GM21786 (cell line): ENCODE measurements around the gene COL12A1.

Experiments
- ATAC-seq: cut with Tn5 transposase; IDR thresholded peaks from one replicate; pipeline ENCODE4 v1.9.1; 2021; ENCODE audit not compliant: unreplicated experiment

COL12A1 gene

DNA sequence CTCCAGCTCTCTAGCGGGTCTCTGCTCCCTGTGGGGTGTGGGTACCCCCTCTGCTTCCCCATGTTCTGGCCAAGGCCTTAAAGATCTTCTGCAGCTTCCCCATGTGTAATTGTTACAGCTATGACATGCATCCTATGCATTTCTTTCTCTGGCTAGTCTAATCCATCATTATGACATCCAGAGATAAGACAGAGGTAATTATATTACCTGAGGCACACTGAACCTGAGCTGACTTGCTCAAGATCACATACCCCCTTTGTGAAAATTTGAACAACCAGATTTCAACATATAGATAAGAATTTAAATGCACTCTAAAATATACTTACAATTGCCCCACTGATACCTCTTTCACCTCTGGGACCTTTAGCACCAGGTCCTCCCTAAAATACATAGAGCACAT, 102.4 kb downstream of the COL12A1 start:
- no peak for ATAC-seq

GRCh38 chr6:75102301-75102700, 103.6 kb downstream of the COL12A1 start:
- ATAC-seq = no peak

- no peak for ATAC-seq
Measured at GRCh38 chr6:75101896-75102295, 104.0 kb downstream of the COL12A1 start.

- ATAC-seq = no peak
Measured at GRCh38 chr6:75098709-75099108, 107.1 kb downstream of the COL12A1 start.

DNA sequence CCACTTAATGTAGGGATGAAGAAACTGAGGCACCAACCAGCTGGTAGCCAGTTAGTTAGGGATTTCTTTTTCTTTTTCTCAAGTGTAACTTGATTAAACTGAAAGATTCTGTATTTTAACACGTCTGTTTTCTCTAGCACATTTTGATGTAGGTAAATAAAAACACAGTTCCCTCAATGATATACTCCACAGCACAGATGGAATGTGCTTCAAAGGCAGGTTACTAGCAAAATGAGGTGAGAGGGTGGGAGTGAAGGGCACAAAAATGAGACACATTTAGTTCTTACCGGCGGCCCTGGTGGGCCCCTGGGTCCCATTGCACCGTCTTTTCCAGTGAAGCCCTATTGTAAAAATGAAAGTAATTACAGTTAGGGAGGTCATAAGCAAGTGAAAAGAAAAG, 108.9 kb downstream of the COL12A1 start:
- no peak for ATAC-seq

DNA sequence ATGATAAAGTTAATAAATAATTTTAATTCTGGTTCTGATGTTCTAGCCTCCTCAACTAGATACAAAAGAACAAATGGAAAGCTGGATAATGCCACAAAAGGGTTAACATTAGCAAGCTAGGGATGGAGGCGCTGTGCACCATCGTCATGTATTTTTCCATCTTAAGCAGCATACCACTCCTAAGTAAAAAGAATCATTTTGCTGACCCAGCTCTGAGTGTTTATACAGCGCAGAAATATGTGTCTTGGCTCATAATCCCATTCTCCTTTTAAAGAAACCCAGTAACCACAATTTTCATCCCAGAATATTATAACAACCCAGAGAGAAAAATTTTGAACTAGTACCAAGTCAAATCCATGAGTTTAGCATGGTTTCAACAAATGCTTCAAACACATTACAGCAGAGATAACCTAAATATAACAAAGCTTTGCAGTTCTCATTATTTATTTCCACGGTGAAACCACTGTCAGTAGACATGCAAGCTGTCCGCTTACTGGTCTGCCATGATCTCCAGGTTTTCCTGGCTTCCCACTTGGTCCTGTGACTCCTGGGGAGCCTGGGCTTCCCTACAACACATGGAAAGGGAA, 111.1 kb downstream of the COL12A1 start:
- ATAC-seq = no peak

DNA sequence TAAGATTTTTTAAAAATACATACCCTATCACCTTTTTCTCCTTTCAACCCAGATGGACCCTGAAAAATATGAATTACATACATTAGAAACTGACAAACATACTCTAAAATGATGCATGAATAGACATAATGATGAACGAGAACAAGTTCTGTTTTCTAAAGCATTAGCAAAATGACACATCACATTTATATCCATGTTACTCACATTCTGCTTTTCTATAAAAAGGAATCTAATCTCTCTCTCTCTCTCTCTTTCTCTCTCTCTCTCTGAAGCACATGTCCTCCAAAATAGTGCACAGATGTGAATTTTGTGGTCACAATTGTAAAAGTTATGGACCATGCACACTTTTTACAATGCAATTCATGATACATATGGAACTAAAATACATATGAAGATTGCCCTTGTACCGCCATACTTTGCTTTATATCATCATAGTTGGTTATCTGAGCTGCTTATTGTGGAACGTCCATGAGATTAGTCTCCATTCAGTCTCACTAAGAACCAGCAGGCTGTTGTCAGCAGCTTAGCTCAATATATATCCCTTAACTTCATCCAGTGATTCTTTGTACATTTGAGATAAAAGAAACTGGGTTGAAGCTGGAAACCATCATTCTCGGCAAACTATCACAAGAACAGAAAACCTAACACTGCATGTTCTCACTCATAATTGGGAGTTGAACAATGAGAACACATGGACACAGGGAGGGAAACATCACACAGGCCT, 114.2 kb downstream of the COL12A1 start:
- ATAC-seq = no peak

- no peak for ATAC-seq
Measured at GRCh38 chr6:75090576-75090975, 115.3 kb downstream of the COL12A1 start.

GRCh38 chr6:75089921-75090320, 115.9 kb downstream of the COL12A1 start:
- ATAC-seq = no peak

DNA sequence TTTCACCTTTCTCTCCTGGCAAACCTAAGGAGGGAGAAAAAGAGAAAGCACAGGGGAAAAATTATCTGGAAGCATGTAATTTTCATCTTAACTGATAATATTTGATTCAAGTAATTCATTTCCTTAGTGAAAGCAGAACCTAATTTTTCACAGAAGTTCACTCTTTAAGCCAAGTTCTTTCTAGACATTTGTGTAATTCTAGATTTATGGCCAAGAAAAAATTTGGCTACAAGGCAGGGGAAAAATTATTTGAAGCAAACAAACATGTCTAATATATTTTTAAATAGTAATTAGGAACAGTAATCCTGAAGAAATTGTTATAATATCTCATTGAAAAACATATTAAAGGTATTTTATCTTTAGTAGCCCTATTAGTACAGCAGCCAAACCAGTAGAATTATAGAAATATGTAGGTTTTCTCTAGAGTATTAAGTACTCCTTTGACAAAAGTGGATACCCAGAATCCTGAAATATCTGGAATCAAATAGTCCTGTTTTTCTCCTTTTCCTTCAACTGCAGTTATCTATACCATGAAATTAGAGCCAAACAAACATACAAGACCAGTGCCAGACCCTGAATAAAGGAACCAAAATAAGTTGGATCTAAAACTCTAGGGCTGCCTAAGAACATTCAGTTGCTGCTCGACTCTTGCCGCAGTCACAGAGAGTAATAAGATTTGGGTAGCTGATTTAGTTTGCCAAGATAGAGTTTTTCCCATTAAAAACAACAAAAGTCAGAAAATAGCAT, 116.5 kb downstream of the COL12A1 start:
- no peak for ATAC-seq

DNA sequence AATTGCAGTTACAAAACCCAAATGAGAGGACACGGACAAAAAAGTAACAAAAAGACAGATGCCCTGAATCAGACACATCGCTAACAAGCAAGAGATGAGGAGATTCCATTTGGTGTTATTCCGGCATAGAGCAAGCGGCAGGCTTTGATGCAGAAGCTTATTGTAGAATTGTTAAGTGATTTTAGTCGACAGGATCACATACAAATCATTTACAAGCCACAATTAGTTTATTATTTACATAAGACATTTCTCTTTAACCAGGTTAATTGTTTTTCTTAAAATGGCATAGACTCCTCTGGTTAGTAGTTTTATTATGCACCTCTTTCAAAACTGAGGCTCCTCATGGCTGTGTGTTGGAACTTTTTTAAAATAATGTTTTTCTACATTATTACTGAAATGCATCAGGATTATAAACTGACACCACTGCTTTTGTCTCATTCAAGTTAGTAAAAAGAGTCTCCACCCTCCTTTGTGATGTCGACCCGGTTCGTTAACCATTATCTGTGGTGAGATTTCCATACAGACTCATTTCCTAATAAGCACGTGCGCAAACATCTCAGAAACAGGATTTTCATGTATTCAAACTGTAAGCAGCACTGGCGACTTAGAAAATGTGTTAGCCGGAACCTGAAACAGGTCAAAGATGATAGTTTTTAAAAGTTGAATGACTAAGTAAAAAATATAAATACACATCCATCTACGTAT, 119.8 kb downstream of the COL12A1 start:
- no peak for ATAC-seq

GRCh38 chr6:75084872-75085381, 120.9 kb downstream of the COL12A1 start:
- ATAC-seq = no peak

DNA sequence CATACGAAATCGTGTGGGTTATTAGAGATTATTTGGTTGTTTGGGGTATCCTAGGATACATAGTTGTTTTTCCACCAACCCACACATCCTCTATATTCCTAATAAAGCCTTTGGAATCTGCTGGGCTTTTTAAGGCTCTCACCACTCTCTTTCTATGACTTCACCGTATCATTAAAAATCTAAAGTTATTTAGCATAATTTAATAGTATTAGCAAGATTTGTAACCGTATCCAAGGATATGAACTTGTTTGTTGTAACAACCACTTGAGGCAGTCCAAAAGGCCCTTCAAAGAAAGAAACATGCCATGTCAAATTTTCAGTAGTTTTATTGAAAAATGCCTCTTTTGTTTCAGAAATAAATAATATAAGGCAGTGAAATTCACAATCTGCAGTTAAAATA, 121.8 kb downstream of the COL12A1 start:
- no peak for ATAC-seq

- no peak for ATAC-seq
Measured at GRCh38 chr6:75081921-75082320, 123.9 kb downstream of the COL12A1 start.

GRCh38 chr6:75081047-75081446, 124.8 kb downstream of the COL12A1 start:
- ATAC-seq = no peak

DNA sequence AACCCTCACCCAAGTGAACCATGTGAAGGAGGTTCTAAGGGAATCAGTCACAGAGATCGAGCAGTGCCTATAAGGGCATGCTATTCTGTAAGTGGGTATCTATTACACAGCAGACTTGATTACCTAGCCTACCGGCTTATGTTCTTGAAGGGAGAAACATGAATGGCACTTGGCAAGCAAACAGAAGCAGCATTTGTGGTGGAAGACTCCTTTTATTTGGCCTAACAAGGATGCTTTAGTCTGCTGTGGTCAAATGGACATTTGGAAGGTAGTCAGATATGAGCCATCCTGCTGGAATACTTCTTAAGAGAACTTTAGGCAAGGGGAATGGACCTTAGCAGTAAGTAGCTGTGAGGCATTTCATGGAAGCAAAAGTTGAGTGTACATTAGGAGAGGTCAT, 126.3 kb downstream of the COL12A1 start:
- ATAC-seq = no peak

DNA sequence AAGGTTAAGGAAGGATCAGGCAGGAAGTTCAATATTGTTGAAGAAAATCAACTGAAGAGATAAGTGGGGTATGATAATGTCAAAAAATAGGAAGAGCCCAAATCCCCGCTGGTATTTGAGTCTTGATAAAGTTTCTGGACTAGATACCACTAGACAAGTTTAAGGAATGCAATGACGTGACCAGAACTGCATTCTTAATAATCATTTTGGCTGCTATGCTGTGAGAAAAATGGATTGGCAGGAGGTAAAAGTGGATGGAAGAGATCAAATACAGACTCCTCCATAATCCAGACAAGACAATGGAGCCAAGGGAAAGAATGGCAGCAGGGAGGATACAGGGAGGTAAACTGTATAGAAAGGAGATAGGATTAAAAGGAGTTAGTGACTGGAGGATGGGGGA, 128.2 kb downstream of the COL12A1 start:
- ATAC-seq = no peak

DNA sequence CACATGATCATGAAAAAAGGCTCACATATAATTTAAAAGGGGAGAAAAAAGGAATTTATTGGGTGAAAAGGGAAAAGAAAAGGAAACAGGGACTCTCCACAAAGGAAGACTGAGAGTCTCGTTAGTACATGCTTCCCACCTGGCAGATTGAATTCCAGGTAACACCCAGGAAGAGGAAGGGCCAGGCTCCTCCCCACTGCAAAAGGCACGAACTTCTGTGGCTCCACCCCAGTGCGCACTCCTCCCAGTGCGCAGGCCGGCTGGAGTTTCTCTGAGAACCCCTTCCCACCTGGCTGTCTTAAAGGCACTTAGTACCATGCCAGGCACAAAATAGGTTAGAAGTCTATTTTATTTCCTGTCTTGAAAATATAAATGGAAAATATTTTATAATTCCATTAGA, 129.8 kb downstream of the COL12A1 start:
- no peak for ATAC-seq

- ATAC-seq = no peak
Measured at GRCh38 chr6:75070244-75070643, 135.6 kb downstream of the COL12A1 start.

DNA sequence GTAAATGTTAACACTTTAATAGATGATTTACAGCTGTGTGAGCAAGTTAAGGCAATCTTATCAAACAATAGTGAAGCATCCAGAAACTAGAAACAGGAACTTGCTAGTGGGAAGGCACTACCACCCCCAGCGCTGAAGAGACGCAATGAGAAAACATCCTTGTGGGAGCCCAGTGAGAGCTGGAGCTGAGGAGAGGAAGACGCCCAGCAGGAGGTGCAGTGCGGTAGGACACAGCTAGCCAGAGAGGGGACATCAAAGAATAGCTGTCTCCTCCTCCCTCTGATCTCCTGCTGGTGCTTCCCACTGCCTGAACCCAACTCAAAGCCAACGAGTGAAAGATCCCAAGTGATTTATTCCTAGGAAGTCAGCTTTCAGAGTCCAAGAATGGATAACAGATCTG, 140.3 kb downstream of the COL12A1 start:
- ATAC-seq = no peak

- ATAC-seq = no peak
Measured at GRCh38 chr6:75052491-75052890, 153.4 kb downstream of the COL12A1 start.
